ENCODE data around the gene LPIN1.

LPIN1 gene

GRCh38 chr2:11746807-11747459, 501 bp downstream of the LPIN1 start:
- DNase-seq (ENCODE audit: low spot score) = no peak
- in situ Hi-C loops (cut with MboI; ENCODE audit: low sequenced_read_pairs, unreplicated experiment) = no loop called here
- TF ChIP-seq CTCF (IDR thresholded peaks at IDR 0.05; ENCODE audit: borderline replicate concordance, control extremely low read depth, extremely low read depth, insufficient read depth, missing control alignments) = no peak

- no peak for DNase-seq (ENCODE audit: low spot score)
- in situ Hi-C loops (cut with MboI; ENCODE audit: low sequenced_read_pairs, unreplicated experiment) = no loop called here
- no peak for TF ChIP-seq CTCF (IDR thresholded peaks at IDR 0.05; ENCODE audit: borderline replicate concordance, control extremely low read depth, extremely low read depth, insufficient read depth, missing control alignments)
Measured at GRCh38 chr2:11748018-11748860, 1.8 kb downstream of the LPIN1 start.

- in situ Hi-C loops (cut with MboI; ENCODE audit: low sequenced_read_pairs, unreplicated experiment) = no loop called here
- TF ChIP-seq CTCF (IDR thresholded peaks at IDR 0.05; ENCODE audit: borderline replicate concordance, control extremely low read depth, extremely low read depth, insufficient read depth, missing control alignments) = no peak
- DNase-seq (ENCODE audit: low spot score) = no peak
Measured at GRCh38 chr2:11748861-11749645, 2.6 kb downstream of the LPIN1 start.

- in situ Hi-C loops (cut with MboI; ENCODE audit: low sequenced_read_pairs, unreplicated experiment) = no loop called here
- DNase-seq (ENCODE audit: low spot score) = peak; percentile 49
- TF ChIP-seq CTCF (IDR thresholded peaks at IDR 0.05; ENCODE audit: borderline replicate concordance, control extremely low read depth, extremely low read depth, insufficient read depth, missing control alignments) = no peak
Measured at GRCh38 chr2:11749646-11750349, 3.4 kb downstream of the LPIN1 start.

GRCh38 chr2:11750422-11750821, 4.0 kb downstream of the LPIN1 start:
- in situ Hi-C loops (cut with MboI; ENCODE audit: low sequenced_read_pairs, unreplicated experiment) = no loop called here
- no peak for TF ChIP-seq CTCF (IDR thresholded peaks at IDR 0.05; ENCODE audit: borderline replicate concordance, control extremely low read depth, extremely low read depth, insufficient read depth, missing control alignments)
- DNase-seq (ENCODE audit: low spot score) = peak; percentile 72

- no peak for DNase-seq (ENCODE audit: low spot score)
- in situ Hi-C loops (cut with MboI; ENCODE audit: low sequenced_read_pairs, unreplicated experiment) = no loop called here
Measured at GRCh38 chr2:11750917-11751316, 4.5 kb downstream of the LPIN1 start.

More at GRCh38 chr2:11750917-11751316, 4.5 kb downstream of the LPIN1 start:
- TF ChIP-seq CTCF (IDR thresholded peaks at IDR 0.05; ENCODE audit: borderline replicate concordance, control extremely low read depth, extremely low read depth, insufficient read depth, missing control alignments) = no peak
